ENCODE measurements around the gene P2RY6.
A peak's percentile ranks its signal among the peaks of the same experiment; 100 is the strongest.

P2RY6 gene

GRCh38 chr11:73281796-73282660 lies 9.9 kb downstream of the P2RY6 start:
- no peak for DNase-seq

DNA sequence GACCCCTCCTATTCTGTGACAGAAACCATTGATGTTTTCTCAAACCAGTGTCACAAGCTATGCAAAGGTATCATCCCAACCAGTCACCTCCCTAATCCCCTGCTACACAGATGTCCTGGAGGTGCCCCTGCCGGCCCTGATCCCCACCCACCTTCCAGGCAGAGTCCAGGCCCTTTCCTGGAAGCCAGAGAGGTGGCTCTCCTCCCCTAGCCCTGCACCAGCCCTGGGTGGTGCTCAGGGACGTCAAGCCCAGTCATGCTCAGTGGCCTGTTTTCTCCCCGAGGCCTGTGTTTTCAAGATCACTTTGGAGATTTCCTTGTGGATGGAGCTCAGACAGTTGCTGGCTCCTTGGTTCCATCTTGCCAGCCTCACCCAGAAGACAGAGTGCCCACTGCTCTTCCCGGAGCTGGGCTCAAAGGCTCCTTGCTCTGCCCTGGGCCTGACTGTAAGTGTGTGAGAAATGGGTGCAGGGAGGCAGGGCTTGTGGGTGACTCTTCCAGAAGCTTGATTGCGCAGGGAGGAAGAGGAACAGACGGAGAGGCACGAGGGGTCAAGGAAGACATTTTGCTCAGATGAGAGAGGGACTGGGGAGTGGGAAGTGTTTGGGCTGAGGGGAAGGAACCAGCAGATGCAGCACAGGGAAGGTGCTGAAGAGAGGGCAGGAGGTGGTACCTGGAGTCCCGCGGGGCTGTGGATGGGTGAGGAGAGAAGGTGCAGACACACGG lies 11.3 kb downstream of the P2RY6 start:
- DNase-seq: no peak

DNA sequence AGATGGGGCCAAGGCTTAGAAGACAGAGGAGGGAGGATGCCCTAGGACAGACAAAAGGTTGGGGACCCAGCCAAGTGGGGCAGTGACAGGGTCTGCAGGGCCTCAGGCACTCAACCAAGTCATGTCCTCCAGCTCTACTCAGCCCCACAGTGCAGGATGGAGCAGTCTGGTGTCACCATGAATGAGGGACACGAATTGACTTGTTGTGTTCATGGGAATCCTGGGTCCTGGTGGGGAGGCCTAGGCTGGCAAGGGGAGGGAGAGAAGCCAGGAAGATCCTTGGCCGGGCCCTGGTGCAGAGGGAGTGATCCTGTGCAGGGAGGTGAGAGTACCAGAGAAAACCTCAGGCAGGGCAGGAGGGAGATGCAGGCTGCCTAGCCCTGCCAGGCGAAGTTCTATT lies 12.0 kb downstream of the P2RY6 start:
- no peak for DNase-seq

- DNase-seq: no peak
Measured at GRCh38 chr11:73285721-73286120, 13.6 kb downstream of the P2RY6 start.

GRCh38 chr11:73286240-73286810 lies 14.2 kb downstream of the P2RY6 start:
- DNase-seq: no peak

DNA sequence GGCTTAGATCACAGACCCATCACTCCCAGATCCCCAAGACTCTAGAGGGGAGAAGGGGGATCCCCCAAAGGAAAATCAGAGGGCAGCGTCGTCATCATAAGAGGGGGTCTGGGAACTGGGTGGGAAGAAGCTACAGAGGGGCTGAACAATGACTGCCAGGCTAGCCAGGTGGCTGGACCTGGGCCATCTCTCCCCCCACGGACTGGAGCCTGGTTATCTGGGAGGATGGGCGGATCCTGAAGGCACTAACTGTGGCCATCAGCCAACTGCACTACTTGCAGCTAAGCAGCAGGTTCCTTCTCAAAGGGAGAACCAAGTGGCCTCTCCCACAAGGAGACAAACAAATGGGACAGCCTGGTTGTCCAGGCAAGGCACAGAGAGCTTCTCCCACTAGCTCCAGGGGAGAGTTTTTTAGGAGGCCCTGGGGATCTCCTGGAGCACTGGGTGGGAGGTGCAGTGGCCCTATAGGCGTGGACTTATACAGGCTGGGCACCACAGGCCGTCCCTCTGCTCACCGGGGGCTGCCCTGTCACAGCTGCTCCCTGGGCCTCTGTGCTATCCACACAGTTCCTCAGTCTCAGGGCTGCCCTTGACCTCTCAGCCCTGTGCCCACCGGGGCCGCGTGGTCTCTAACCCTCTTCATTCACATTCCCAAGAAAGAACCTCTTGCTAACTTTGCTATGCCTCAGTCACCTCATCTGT lies 15.4 kb downstream of the P2RY6 start:
- no peak for DNase-seq

GRCh38 chr11:73288192-73288872 lies 16.2 kb downstream of the P2RY6 start:
- no peak for DNase-seq

GRCh38 chr11:73288873-73289707 lies 17.0 kb downstream of the P2RY6 start:
- peak; percentile 64 for DNase-seq

DNA sequence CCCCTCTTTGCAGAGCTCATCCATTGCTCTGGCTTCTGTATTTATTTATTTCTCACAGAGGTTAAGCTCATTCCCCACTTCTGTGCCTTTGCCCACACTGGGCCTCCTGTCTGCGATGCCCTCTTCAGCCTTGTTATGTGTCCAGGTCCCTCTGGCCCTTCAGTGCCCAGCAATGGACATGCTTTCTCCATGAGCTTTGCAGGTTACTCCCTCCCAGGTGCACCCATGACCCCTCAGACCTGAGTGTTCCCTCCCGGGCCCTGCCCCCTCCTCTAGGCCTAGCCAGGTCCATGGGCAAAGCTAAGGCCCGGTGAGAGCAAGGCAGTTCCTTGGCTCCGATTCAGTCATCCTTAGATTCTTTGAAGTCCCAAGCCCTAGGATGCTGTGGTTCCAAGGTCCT lies 18.4 kb downstream of the P2RY6 start:
- DNase-seq: no peak

- DNase-seq: no peak
Measured at GRCh38 chr11:73291196-73291595, 19.1 kb downstream of the P2RY6 start.

GRCh38 chr11:73291781-73292524 lies 19.8 kb downstream of the P2RY6 start:
- no peak for DNase-seq

GRCh38 chr11:73292525-73292894 lies 20.4 kb downstream of the P2RY6 start:
- DNase-seq: no peak

GRCh38 chr11:73293356-73293936 lies 21.3 kb downstream of the P2RY6 start:
- no peak for DNase-seq

DNA sequence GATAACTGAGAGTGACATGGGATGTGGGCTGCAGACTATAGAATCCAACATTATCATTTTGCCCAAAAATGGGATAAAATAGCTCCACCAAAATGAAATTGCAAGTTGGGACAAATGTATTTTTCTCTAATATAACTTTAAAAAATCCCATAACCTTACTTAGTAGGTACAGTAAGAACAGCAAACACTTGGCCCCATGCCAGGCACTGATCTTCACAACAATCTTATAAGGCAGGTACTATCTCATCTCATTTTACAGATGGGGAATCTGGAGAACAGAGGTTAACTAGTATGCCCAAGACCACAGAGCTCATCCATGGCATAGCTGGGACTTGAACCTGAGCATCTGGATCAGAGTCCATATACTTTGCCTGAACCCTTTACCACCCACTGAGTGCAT lies 22.5 kb downstream of the P2RY6 start:
- no peak for DNase-seq

GRCh38 chr11:73295241-73295995 lies 23.3 kb downstream of the P2RY6 start:
- peak; percentile 88 for DNase-seq

- no peak for DNase-seq
Measured at GRCh38 chr11:73295996-73296318, 23.8 kb downstream of the P2RY6 start.

DNA sequence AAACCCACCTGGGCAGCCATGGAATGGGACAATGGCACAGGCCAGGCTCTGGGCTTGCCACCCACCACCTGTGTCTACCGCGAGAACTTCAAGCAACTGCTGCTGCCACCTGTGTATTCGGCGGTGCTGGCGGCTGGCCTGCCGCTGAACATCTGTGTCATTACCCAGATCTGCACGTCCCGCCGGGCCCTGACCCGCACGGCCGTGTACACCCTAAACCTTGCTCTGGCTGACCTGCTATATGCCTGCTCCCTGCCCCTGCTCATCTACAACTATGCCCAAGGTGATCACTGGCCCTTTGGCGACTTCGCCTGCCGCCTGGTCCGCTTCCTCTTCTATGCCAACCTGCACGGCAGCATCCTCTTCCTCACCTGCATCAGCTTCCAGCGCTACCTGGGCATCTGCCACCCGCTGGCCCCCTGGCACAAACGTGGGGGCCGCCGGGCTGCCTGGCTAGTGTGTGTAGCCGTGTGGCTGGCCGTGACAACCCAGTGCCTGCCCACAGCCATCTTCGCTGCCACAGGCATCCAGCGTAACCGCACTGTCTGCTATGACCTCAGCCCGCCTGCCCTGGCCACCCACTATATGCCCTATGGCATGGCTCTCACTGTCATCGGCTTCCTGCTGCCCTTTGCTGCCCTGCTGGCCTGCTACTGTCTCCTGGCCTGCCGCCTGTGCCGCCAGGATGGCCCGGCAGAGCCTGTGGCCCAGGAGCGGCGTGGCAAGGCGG lies 24.5 kb downstream of the P2RY6 start:
- no peak for DNase-seq

- DNase-seq: no peak
Measured at GRCh38 chr11:73297231-73297590, 25.1 kb downstream of the P2RY6 start.

- no peak for DNase-seq
Measured at GRCh38 chr11:73297702-73298101, 25.6 kb downstream of the P2RY6 start.

Measured in activated CD4-positive, alpha-beta T cell treated with anti-CD3 and anti-CD28 coated beads for 48 hours (primary cell).